Activated T-cell treated with anti-CD3 and anti-CD28 coated beads for 1 hour (primary cell): Measurements from ENCODE around the gene METTL5.

ENCODE experiments used
- DNase-seq: peaks from one replicate; pipeline ENCODE4 v3.0.0-alpha.2; 2020; ENCODE audit warnings: low read depth

METTL5 gene

DNA sequence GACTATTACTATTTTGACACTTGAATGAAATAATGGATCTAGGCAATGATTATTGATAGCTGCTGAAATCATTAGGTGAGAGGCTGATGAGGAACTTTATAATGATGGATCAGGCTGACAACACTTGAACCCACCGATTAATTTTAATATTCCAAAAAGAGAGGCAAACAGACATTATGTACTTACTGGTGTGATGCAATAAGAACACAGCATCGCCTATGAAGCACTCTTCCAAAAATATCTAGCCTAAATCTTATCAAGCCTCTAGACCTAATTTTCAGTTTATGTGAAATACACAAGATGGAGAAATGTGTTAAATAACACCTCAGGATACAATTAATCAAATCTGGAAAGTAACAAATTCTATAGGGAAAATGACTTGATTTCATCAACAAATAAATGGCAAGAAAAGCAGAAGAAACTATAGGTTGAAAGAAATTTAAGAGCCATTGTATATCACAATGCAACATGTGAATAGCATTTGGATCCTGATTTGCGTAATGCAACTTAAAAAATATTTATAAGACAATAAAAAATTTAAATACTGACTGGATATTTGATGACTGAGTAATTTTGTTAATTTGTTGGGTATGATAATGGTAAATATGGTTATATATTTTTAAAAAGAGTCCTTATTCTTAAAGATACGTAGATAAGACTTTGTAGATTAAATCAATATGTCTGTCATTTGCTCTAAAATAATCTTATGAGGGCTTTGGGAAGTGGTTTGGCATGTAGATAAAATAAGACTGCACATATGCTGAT is 43.3 kb downstream of the METTL5 start:
- no peak for DNase-seq

DNA sequence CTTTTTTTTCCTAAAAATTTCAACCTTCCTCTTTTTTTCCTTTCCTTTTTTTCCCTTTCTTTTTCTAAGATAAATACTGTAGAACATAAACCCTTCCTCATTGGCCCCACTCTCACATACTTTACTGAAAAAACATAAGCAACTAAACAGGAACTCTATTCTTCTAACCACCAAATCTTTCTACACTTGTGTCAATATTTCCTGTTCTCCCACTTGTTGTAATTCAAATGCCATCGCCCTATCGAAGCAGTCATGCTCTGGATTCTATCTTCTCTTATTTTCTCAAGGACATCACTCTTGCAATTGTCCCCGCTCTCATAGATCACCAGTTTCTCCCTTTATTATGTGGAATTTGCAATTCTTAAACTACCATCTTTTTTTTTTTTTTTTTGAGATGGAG is 46.3 kb downstream of the METTL5 start:
- DNase-seq, result no peak

DNA sequence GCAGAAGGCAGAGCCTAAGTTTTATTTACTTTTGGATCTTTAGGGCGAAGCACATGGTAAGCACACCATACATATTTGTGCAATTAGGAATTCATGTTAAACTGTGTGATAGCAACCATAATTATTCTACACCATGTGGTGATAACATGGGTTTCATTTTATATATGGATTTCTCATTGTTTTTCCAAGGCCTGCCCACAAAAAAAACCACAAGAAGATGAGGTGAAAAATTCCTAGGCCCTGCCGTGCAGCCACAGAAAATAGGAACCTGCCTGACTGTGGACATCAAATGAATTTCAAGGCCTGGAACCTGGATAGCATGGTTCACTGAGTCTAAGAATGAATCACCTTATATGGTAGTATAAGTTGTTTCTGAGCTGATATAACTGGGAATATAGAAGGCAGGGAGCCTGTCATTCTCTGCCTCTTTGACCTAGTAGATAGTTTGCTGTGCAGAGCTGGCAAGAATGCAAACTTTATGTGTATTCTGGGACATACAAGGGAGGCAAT is 48.4 kb downstream of the METTL5 start:
- DNase-seq, result no peak

DNA sequence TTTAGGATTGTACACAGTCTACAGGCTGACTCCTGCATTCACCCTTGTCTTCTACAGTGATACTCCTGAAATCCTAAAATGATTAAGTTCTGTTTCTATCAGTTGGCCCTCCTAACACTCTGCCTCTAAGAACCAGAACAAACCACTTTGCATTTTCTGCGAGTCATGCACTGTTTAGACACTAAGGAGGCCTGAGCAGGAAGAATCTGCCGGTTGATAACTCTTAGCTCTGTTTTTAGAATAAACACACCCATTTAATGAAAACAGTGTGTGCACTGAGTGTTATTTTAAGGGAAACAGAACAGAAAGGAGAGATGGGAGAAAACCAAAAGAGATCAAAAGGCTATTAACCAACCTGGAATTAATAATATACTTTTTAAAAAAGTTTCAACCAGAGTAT is 48.9 kb downstream of the METTL5 start:
- no peak for DNase-seq

DNA sequence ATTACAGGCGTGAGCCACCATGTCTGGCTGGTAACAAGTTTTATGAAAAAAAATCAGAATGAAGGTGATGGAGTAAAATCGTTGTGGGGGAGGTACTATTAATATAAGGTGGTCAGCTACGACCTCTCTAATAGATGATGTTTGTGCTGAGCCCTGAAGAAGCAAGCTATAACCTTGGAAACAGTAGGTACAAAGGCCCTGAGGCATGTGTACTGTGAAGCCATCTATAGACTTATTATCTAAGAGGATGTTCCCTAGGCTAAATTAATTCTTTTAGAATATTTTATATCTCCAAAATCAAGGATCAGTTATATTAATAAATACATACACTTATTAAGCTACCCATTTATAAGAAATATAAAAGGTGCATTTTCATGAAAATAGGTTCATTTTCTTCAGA is 49.4 kb downstream of the METTL5 start:
- DNase-seq, result no peak

DNA sequence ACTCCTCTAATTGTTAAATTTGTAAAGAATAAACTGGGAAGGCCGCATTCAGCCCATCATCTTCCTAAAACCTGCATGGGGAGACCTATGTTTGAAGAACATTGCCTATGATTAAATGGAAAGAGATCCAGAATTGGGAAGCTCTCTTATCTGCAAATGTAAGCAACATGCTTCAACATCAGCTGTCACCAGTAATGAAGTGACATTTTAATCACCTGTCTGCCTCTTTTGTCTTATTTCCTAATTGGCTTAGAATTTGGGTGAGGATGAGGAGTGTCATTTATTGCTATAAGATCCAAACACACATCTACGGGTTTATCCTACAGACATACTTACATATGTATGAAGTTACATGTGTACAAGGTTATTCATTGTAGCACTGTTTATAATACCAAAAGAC is 52.1 kb downstream of the METTL5 start:
- no peak for DNase-seq

DNA sequence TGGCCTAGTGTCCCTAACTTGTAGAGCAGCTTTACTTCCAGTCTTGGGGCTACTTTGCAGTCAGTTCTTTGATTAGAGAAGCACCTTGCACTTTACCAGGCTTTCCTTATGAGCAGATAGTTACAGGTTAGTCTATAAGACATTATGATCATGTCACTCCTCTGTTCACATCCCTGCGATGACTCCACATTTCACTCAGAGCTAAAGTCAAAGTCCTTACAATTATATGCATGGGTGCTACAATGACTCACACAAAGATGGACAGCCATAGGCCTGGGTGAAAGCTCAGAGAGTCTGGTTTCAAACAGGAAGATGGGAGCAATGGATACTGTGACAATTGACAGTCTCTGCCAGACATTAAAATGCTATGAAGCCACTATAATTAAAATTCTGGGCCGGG is 53.1 kb downstream of the METTL5 start:
- no peak for DNase-seq

DNA sequence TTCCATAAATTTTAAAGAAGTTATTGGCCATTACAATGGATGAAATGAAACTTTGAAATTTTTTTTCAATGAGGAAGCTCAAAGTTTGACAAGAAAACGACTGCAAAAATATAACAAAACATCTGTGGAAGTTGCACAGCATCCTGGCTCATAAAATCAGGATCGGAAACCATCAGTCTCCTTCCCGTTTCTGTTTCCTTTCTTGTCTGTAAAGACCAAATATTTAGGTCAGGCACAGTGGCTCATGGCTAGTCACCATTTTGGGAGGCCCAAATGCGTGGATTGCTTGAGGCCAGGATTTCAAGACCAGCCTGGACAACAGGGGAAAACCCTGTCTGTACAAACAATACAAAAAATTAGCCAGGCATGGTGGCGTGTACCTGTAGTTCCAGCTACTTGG is 53.7 kb downstream of the METTL5 start:
- no peak for DNase-seq

DNA sequence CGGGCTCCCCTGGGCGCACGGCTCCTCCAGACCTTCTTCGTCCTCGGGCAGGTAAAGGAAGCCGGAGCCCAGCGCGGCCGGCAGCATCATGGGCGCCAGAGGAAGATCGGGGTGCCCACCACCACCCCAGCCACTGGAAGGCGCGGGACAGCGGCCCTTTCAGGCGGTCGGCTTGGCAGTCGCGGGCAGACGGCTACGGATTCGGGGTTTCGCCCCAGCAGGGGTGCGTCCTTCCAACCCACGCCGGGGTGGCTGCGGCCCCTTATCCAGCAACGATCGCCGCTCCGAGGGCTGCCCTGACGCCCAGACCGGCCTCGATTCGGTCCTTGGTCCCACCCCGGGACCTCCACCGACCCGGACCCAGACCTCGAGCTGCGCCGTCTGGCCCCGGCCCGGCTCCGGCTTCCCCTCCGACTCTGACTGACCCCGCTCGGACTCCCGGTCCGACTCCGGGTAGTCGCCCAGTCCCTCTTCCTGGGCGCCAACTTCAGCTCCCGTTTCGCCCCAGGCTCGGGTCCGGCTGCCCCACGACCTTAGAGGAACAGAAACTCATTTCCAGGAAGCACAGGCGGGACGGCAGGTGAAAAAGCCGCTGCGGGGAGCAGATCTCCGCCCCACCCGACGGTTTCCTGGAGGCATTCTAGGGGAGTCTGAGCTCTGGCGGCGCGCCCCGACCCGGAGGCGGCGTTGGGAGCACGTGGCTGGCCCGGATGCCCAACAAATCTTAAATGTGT is 56.3 kb downstream of the METTL5 start:
- peak; percentile 24 for DNase-seq

DNA sequence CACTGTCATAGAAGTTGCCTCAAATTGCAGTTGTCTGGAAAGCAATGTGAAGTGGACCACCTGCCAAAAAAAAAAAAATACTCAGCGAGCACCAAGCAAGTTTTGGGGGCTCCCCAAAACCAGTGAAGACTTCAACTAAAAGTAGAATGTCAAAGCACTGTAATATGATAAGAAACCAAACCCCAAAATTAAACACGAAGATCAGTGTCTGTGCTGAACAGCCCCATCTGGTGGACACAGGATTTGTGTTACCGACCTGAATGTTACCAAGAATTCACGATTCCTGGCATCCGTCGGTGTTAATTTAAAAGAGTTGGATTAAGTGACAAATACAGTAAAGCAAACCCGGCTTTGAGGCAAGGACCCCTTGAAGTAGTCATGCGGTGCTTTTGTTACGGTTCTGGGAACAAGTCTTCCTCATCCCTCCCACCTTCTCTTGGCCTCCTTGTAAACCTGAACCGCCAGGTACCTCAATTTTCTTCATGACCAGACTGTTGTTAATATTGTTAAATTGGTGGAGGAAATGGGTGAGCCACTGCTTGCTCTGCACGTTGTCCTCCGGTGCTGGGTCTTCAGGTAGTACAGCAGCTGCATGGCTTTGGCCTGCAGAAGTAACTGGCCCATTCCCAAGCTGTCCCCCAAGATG is 57.3 kb downstream of the METTL5 start:
- DNase-seq, result peak; percentile 46

DNA sequence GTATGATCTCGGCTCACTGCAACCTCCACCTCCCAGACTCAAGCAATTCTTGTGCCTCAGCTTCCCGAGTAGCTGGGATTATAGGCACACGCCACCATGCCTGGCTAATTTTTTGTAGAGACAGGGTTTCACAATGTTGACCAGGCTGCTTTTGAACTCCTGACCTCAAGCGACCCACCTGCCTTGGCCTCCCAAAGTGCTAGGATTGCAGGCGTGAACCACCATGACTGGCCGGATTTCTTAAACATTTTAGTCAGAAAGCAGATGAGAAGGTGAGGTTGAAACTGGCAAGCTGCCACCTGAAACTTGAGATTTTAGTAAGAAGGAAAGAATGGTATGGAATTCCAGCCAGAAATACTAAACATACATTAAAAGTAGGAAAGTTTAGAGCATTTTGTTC is 59.2 kb downstream of the METTL5 start:
- DNase-seq, result no peak

DNA sequence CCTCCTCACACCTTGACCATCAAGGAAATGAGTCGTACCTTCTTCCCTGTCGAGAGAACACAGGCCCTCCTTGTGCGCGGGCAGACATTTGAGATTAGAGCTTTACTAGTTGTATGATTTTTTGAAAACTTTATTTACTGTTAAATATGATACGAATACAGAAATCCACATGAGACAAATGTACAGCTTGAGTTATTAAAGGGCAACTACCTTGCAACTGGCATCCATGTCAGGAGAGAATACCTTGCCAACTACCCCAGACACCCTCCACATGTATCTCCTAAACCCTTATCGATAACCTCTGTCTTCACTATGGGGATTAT is 62.8 kb downstream of the METTL5 start:
- DNase-seq, result no peak
